Iris pigment epithelial cell (primary cell): ENCODE data around the gene NXNL2.

Source experiments
- DNase-seq: peaks from one replicate; pipeline ENCODE4 v3.0.0-alpha.2; 2011; ENCODE audit warnings: low read depth

NXNL2 gene

DNA sequence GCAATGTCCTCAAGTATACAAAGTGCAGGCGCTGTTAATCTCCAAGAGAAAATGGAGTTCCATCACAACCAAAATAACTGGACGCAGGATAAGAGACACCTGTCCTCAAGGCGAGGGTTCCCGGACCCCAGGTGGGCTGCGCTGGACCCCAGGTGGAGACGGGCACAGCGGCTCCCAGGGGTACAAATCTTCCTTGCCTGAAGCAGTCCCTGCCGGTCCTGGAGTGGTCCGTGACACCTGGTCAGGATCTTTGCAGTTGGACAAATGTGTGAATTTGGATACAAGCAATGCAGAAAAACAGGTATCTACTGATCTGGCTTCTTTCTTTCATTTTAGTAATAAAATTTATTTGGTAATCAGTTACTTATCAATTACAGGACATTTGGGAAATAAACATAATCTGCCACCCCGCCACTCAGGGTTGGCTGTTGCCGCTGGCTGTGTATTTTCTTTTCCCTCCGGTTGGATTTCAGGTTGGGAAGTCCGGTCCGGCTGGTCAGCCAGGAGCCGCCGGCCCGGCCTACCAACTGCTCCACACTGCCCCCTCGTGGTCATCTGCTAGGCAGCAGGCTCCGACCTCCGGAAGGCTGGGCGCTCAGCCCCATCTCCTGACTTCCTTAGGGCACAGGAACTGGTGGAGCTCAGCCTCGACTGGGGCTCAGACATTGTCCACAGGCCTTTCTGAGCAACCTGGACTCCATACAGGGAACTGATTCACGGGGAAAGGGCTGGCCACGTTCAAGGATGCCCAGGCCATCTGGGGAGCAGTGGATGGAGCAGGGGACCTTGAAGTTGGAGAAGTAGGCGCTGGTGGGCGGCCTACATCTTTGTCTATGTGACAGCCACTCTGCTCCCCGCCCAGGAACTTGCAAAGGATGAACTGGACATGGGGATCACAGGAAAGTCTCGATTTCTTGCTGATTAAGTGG, 43.4 kb downstream of the NXNL2 start:
- DNase-seq, result peak; percentile 64

DNA sequence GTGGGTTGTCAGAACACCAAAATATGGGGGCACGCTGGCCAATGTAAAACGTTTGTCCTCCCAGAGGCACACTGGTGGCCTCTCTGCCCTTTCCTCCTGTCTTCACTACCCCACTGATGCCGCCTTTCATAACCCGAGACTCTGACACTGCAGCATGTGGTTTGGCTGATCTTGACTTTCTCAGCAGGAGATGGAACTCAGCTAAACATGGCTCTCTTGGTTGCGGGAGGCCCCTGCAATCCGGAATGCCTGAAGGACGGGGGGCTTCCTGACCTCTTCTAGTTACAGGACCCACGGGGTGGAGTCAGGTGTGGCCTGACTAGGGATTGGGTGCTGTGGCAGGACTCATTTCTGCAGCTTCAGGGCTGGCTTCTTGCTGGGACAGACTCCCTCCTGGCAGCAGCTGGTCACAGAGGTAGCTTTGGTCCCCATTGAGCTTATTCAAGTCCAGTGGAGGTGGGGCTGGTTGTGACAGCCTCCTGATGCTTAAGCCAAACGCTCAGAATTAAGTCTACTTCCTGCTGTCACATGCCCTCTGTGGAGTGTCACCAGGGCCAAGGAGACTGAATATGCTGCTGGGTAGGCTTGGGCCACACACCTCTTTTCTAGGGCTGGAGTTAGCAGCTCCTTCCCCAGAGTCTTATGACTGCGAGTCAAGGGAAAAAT, 44.2 kb downstream of the NXNL2 start:
- DNase-seq, result no peak

DNA sequence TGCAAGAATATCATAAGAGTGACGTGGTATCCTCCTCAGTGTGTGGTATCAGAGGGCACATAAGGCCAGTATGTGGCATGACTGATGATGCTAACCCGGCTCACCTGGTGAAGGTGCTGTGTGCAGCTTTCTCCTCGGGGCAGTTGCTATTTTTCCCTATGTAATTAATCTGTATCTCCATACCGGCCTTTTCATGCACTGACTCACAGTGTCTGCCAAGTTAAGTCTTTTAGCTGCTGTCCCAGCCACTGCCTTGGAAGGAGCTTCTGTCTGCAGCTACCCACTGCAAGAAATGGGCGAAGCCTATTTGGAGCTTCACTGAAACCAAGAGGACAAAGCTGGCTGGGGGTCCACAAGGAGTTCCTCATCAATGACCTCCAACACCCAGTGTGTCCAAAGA, 46.0 kb downstream of the NXNL2 start:
- no peak for DNase-seq

DNA sequence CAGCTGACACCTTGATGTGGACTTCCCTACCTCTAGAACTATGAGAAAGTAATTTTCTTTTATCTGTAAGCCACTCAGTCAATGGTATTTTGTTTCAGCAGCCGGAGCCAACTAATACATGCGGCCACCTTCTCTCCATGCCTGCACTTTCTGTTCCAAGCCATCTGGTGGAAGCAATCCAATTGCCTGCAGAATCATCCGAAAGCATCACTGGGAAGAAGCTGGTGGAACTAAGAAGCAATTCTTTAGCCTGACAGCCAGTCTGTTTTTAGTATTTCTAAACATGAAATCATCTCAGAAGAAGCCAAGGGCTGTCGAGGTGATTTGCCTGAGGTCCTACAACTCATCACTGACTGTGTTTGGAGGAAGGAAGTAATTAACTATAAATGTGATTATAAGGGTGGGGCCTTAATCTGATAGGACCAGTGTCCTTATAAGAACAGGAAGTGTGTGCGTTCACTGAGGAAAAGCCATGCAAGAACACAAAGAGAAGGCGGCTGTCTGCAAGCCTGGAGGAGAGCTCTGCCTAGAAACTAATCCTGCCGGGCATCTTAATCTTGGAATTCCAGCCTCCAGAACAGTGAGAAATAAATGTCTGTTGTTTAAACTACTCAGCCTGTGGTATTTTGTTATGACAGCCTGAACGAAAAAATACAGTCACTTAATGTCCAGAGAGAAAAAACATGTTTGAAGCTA, 49.1 kb downstream of the NXNL2 start:
- DNase-seq, result peak; percentile 27

DNA sequence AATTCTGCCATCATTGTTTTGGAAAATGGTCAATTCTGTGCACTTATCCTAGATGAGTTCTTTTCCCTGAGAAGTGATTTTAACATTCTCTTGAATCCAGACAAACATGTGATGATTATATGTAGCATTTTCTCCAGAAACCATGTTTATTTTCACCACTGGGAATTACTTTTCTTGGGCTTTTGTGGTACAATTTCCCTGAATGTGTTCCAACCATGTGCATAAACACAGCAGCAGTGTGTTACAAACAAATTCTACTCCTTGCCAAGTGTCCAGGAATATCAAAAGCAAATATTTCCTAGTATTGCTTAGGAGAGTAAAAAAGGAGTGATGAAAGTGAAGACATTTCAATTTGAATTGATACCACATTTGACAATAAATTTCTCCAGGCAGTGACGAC, 50.4 kb downstream of the NXNL2 start:
- DNase-seq, result no peak

DNA sequence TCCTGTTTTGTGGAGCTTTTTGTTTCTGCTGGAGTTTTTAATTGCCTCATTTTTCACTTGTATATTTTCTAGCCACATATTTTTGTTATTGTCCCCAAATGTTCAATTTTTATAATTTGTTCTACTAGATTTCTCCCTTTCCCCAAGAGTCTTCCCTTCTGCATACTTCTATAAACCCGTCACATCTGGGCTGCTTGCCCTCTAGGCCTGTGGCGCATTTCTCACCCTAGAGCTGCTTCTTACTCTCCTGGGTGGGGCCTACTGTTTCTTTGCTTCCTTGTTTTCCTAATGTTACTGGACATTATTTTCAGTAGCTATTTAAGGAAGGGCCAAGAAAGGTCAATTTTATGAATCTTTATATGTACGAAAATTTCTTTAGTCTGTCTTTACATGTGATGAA, 51.5 kb downstream of the NXNL2 start:
- DNase-seq, result no peak

DNA sequence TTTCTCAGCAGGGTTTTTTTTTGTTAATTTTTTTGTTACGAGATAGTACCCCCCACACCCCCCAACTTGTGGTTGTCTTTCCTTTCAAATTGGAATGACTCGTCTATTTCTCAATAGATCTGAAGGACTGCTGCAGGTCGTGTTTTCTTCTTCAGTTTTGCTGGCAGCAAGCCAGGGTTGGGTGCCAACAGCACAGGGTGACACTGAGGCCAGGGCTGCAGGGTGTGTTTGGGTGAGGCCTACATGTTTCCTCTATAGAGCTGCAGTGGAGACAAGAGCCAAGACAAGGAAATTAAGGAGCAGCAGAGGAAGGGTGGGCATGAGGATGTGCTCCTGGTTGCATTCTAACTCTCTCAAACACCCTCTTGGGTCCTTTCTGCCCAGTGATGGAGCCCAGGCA, 52.2 kb downstream of the NXNL2 start:
- DNase-seq, result no peak

DNA sequence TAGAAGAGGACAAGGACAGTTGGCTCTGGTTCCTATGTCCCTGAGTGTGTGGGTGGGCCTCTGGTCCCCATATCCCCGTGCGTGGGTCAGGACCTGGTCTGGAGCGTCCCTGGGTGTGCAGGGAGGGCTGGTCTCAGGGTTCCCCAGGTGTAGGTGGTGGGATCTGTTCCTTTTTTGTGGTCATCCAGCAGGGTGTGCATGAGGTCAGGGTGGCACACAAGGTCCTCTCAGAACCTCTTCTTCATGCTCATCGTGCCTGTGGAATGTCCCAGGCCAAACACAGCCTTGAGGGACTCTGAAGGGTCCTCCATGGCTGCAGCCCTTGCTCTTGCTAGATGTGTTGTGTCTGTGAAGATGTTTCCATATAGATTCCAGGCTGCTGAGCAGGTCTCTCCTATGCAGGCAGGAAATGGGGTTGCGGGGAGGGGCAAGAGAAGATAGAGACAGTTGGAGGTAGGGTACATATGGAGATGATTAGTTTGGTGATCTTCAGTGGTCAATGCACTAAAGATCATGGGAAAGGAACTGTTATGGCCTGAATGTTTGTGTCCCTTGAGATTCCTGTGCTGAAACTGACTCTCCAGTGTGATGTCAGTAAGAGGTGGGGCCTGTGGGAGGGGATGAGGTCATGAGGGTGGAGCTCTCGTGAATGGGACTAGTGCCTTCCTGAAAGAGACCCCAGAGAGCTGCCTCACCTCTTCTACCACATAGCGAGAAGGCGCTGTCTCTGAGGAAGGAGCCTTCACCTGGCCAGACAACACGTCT, 53.1 kb downstream of the NXNL2 start:
- no peak for DNase-seq

DNA sequence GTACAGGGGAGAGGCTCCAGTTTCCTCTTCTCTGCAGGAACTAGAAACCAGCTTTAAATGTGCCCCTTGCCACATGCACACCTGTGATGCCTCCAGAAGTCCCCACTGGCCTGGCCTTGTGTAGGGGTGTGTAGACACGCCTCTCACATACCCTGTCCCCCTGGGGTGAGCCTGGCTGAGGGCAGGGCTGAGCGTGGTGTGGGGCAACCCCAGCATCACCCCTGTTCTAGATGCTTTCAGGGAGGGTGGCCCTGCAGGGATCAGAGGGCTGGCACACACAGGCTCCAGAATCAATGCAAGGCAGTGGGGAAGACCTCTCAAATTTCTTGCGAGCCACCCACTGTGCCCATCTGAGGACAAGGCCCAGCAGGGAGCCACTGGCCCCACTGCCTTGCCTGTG, 54.7 kb downstream of the NXNL2 start:
- no peak for DNase-seq

DNA sequence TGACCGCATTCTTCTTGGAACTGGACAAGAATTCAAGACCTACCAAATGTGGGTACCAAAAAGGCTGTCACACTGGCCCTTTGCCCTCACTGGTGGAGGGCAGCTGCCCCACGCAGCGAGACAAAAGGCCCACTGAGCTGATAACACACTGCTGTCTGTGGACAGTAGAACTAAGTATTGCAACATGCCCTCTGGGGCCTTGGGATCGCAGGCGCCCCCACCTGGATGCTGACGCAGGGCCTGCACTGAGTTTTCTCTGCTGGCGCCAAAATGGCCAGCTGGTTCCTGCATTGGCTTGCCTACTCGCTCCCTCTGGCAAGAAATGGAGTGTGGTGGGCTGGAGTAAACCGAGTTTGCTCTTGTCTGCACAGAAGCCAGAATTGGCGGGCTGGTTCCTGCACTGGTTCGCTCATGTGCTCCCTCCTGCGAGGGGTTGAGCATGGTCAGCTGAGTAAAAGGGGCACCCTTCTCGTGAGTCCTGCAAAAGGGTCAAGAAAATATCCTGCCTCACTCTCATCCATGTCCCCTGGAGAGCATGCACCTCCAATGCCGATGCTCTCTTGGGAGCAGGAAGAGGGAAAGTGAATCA, 55.7 kb downstream of the NXNL2 start:
- DNase-seq, result no peak

DNA sequence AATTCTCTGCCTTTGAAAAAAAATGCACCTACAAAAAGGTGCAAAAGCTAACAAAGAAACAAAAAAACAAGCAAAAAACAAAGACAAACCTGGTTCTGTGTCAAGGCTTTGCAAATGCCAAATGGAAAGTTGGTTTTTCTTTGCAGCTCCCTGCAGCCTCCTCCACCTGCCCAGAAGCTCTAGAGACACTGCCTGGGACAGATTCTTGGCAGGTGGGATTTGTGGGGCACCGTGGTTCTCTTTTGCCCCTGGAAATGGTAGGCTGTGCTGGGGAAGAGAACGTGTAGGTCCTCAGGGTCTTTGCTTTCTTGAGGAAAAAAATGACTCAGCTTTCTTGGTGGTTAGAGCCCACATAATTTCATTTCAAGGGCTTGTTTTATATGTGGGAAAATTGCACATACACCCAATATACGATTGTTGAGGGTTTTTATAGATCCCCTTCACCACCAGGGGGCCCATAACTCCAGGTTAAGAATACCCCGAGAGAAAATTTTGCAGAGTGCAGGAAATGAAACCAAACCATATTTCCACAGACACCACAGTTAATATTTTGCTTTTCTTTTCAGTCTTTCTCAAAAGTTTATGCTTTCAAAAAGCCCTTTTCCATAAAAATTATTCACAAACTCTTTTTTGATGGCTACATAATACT, 58.7 kb downstream of the NXNL2 start:
- peak; percentile 74 for DNase-seq
